PC-3 (cell line): ENCODE measurements around the gene NACC1. TPM values are rescaled to one million over a fixed set of nuclear protein-coding genes. Genes with fewer than 3 reads are reported as not detected.

Source experiments
- ATAC-seq: fragments of 200-7000 bp; cut with Tn5 transposase; 2 replicates; pipeline ENCODE4 v1.9.1; 2020; ENCODE audit warnings: mild to moderate bottlenecking, moderate library complexity
- BruUV-seq: library from RNA; stranded (reverse); fragments of 400-500 nt; replicated peaks from 2 replicates; lab custom pipeline; 2021; lab: Mats Ljungman, UMichigan
- CTCF ChIA-PET: fragments of 300-600 bp; sonication (Branson Sonifier 250); formaldehyde crosslinking; loops from one replicate; lab custom pipeline; 2022; ENCODE audit warnings: antibody characterized with exemption; lab: Charles Lee
- POLR2A ChIA-PET: fragments of 300-600 bp; sonication (Branson Sonifier 250); formaldehyde crosslinking; loops from one replicate; lab custom pipeline; 2022; ENCODE audit warnings: antibody characterized with exemption; ENCODE audit not compliant: unreplicated experiment; lab: Charles Lee
- DNase-seq: peaks from one replicate; pipeline ENCODE4 v3.0.0-alpha.2; 2015
- H2AFZ ChIP-seq: fragments of 300-600 bp; sonication (generic); 2 replicates; pipeline ENCODE4 v1.6.0; 2016; ENCODE audit warnings: antibody characterized with exemption, low read length
- H3F3A ChIP-seq: fragments of 300-600 bp; sonication (generic); one replicate; pipeline ENCODE4 v1.6.0; 2017; ENCODE audit warnings: antibody characterized with exemption, low read length, control low read depth, mild to moderate bottlenecking; ENCODE audit not compliant: unreplicated experiment
- H3K27ac ChIP-seq: fragments of 300-600 bp; sonication (generic); 2 replicates; pipeline ENCODE4 v1.5.1; 2016; ENCODE audit warnings: mild to moderate bottlenecking, low read length
- H3K27me3 ChIP-seq: fragments of 300-600 bp; sonication (generic); 2 replicates; pipeline ENCODE4 v1.6.1; 2016; ENCODE audit warnings: low read length, mixed read lengths
- H3K36me3 ChIP-seq: fragments of 300-600 bp; sonication (generic); 2 replicates; pipeline ENCODE4 v1.6.1; 2016; ENCODE audit warnings: low read depth, mixed run types, low read length, mixed read lengths
- H3K4me1 ChIP-seq: fragments of 300-600 bp; sonication (generic); 2 replicates; pipeline ENCODE4 v1.5.1; 2016; ENCODE audit warnings: low read length; ENCODE audit not compliant: insufficient read depth
- H3K4me2 ChIP-seq: fragments of 300-600 bp; sonication (generic); 2 replicates; pipeline ENCODE4 v1.6.0; 2016; ENCODE audit warnings: low read length
- H3K4me3 ChIP-seq: fragments of 300-600 bp; sonication (generic); 2 replicates; pipeline ENCODE4 v1.5.1; 2016; ENCODE audit warnings: mild to moderate bottlenecking, low read length, mixed read lengths
- H3K79me2 ChIP-seq: fragments of 300-600 bp; sonication (generic); 2 replicates; pipeline ENCODE4 v1.6.1; 2017; ENCODE audit warnings: low read length, mixed read lengths
- H3K9ac ChIP-seq: fragments of 300-600 bp; sonication (generic); 2 replicates; pipeline ENCODE4 v1.6.0; 2016; ENCODE audit warnings: mild to moderate bottlenecking, low read length
- H3K9me2 ChIP-seq: fragments of 300-600 bp; sonication (generic); replicated peaks from 2 replicates; pipeline ENCODE4 v1.6.1; 2016; ENCODE audit warnings: mixed run types, low read length, mixed read lengths
- H3K9me3 ChIP-seq: fragments of 300-600 bp; sonication (generic); 2 replicates; pipeline ENCODE4 v1.6.1; 2016; ENCODE audit warnings: low read length, mixed read lengths
- H4K20me1 ChIP-seq: fragments of 300-600 bp; sonication (generic); 2 replicates; pipeline ENCODE4 v1.6.1; 2016; ENCODE audit warnings: low read length, mixed read lengths
- CTCF ChIP-seq: fragments of 300-600 bp; sonication (generic); conservative IDR thresholded peaks from 2 replicates; pipeline ENCODE4 v1.5.1; 2017; ENCODE audit warnings: antibody characterized with exemption, low read depth, mild to moderate bottlenecking, low read length
- EZH2 ChIP-seq: fragments of 300-600 bp; sonication (generic); IDR thresholded peaks from one replicate; pipeline ENCODE4 v1.6.1; 2017; ENCODE audit warnings: antibody characterized with exemption, mild to moderate bottlenecking, low read length; ENCODE audit not compliant: unreplicated experiment
- EZH2phosphoT487 ChIP-seq: fragments of 300-600 bp; sonication (generic); IDR thresholded peaks from 2 replicates; pipeline ENCODE4 v1.6.1; 2018; ENCODE audit warnings: mild to moderate bottlenecking, antibody characterized with exemption, low read length, borderline replicate concordance
- intact Hi-C: fragments of 100-400 bp; cut with micrococcal nuclease; formaldehyde crosslinking; loops from 2 replicates; pipeline ENCODE4 v1.9.0; 2023
- total RNA-seq: library from RNA; depleted of rRNA; stranded (reverse); fragments of >200 nt; gene quantifications from 2 replicates; pipeline ENCODE4 v1.2.3, GENCODE V29; 2014

The NACC1 gene
- total RNA-seq, 1 experiment from 2014 or later, result 266 TPM

GRCh38 chr19:13095934-13096927, 21.8 kb upstream of the NACC1 start:
- Histone ChIP-seq H3K27ac (no peak overlapping the region), H3K4me1 (peaks cover 11% of the 10 kb centered on the region; the same call in 1 of the 2 replicates), H3K36me3 (no peaks in the 10 kb centered on the region), H3F3A (no peaks in the 10 kb centered on the region), H3K9me2 (no peaks in the 10 kb centered on the region), H3K27me3 (no peaks in the 10 kb centered on the region), H4K20me1 (no peaks in the 10 kb centered on the region), H3K4me2 (peak overlapping the region; percentile 83), H3K9ac (peak overlapping the region; percentile 25), H3K79me2 (no peaks in the 10 kb centered on the region), H3K9me3 (no peaks in the 10 kb centered on the region), H3K4me3 (peak overlapping the region; percentile 67), H2AFZ (peak overlapping the region; percentile 73)
- DNase-seq (peak; percentile 46), ATAC-seq (peak; percentile 18)
- ChIA-PET POLR2A (no interaction called here), CTCF (interaction anchor here (0.6 to 1.7 kb wide), 3 partner anchors 112 to 131 kb away, joined by 4 to 9 read pairs (median 7); no protein-coding TSS in a partner anchor)
- intact Hi-C loops, result no loop called here
- TF ChIP-seq EZH2 (no peak), CTCF (peak; percentile 42; the same call in 1 of the 2 replicates)
- BruUV-seq, result no TSS peak

- CTCF ChIA-PET, result interaction anchor here (1.7 kb wide), 1 partner anchor 120 kb away, joined by 9 read pairs; no protein-coding TSS in a partner anchor
- H3K4me1 ChIP-seq, result peaks cover 11% of the 10 kb centered on the region; the same call in 1 of the 2 replicates
- no peak overlapping the region for H3K9ac ChIP-seq
- ATAC-seq, result no peak
- H3K79me2 ChIP-seq, result no peaks in the 10 kb centered on the region
- H3K9me3 ChIP-seq, result no peaks in the 10 kb centered on the region
- H3K27me3 ChIP-seq, result no peaks in the 10 kb centered on the region
- H2AFZ ChIP-seq, result no peak overlapping the region
- DNase-seq, result no peak
- TSS peak; percentile 42 for BruUV-seq
- H3K4me2 ChIP-seq, result peak overlapping the region; percentile 83; the same call in 1 of the 2 replicates
- H3F3A ChIP-seq, result no peaks in the 10 kb centered on the region
- H4K20me1 ChIP-seq, result no peaks in the 10 kb centered on the region
- no peaks in the 10 kb centered on the region for H3K9me2 ChIP-seq
- no peaks in the 10 kb centered on the region for H3K36me3 ChIP-seq
- intact Hi-C loops, result no loop called here
- POLR2A ChIA-PET, result no interaction called here
- no peak overlapping the region for H3K27ac ChIP-seq
- peak overlapping the region; percentile 49; the same call in 1 of the 2 replicates for H3K4me3 ChIP-seq
- no peak for TF ChIP-seq EZH2phosphoT487
- TF ChIP-seq EZH2, result no peak
- no peak for TF ChIP-seq CTCF
These were observed 21.0 kb upstream of the NACC1 start for GRCh38 chr19:13097033-13097462.
